ENCODE results near the gene LIMS2.

LIMS2 gene

GRCh38 chr2:127656569-127657231 lies 18.6 kb downstream of the LIMS2 start:
- H3K4me3 ChIP-seq (ENCODE audit: low read length): no peak overlapping the region
- no peak for TF ChIP-seq CTCF (IDR thresholded peaks at IDR 0.05; ENCODE audit: insufficient read depth, low read depth, low read length, missing control alignments)
- no peak for DNase-seq (ENCODE audit: low read depth)

- DNase-seq (ENCODE audit: low read depth): no peak
- no peak overlapping the region for H3K4me3 ChIP-seq (ENCODE audit: low read length)
- TF ChIP-seq CTCF (IDR thresholded peaks at IDR 0.05; ENCODE audit: insufficient read depth, low read depth, low read length, missing control alignments): no peak
Measured at GRCh38 chr2:127655209-127656073, 19.9 kb downstream of the LIMS2 start.

- no peak for TF ChIP-seq CTCF (IDR thresholded peaks at IDR 0.05; ENCODE audit: insufficient read depth, low read depth, low read length, missing control alignments)
- no peak overlapping the region for H3K4me3 ChIP-seq (ENCODE audit: low read length)
- no peak for DNase-seq (ENCODE audit: low read depth)
Measured at GRCh38 chr2:127654838-127655175, 20.5 kb downstream of the LIMS2 start.

DNA sequence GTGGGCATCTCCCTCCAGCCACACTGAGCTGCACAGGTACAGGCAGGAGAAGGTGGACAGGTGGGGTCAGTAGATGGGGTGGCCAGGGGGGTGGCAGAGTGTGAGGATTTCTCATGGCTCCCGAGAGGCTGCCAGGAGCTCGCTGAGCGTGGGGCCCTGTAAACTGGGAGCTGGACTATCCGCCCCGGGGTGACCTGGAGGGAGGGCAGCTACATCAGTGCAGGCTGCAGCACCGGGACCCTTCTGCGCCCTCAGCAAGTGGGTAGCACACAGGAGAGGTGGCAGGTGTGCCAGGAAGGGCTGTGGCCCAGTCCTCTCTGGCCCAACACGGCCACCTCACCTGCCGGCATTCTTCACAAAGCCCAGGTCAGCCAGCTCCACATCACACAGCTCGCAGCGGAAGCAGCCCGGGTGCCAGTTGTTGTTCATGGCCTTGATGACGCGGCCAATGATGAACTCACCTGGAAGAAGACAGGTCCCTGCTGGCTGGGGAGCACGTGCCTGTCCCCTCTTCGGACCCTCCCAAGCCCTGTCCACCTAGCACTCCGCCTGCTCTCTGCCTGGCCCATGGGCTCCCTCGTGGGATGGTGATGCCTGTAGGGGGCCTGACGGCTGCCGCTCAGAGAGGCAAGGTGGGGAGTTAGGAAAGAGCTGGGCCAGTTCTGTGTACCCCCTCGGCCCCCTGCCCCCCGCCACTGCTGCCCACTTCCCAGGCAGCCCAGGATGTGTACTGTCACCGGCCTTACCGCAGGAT lies 21.1 kb downstream of the LIMS2 start:
- TF ChIP-seq CTCF (IDR thresholded peaks at IDR 0.05; ENCODE audit: insufficient read depth, low read depth, low read length, missing control alignments): no peak
- DNase-seq (ENCODE audit: low read depth): no peak
- H3K4me3 ChIP-seq (ENCODE audit: low read length): no peak overlapping the region

DNA sequence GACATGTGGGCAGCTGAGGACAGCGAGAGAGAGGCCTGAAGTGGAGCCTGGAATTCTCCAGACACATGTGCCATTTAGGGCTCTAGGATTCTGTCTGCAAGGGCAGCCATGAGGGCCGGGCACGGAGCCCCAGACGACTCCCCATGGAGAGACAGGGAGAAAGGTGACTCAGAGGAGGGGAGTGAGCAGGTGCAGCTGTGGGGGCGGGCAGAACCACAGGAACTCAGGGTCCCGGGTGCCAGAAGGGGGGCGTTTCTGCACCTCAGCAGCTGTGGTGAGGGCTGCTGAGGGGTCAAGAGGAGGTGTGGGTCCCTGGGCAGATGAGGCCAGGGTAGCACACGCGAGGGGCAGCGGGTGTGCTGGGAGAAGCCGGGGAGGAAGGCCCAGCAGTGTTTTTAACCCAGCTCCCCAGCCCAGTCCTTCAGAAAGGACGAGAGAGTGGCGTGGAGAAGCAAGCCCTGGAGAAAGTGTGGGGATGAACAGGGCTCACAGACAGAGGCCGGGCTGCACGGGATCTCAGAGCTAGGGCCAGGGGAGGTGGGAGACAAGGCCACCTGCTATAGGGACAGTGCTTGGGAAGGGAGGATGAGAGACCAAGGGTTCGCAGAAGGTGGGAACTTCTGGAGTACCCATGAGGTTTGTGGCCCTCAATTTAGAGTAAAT lies 21.8 kb downstream of the LIMS2 start:
- H3K4me3 ChIP-seq (ENCODE audit: low read length): no peak overlapping the region
- no peak for TF ChIP-seq CTCF (IDR thresholded peaks at IDR 0.05; ENCODE audit: insufficient read depth, low read depth, low read length, missing control alignments)
- no peak for DNase-seq (ENCODE audit: low read depth)

DNA sequence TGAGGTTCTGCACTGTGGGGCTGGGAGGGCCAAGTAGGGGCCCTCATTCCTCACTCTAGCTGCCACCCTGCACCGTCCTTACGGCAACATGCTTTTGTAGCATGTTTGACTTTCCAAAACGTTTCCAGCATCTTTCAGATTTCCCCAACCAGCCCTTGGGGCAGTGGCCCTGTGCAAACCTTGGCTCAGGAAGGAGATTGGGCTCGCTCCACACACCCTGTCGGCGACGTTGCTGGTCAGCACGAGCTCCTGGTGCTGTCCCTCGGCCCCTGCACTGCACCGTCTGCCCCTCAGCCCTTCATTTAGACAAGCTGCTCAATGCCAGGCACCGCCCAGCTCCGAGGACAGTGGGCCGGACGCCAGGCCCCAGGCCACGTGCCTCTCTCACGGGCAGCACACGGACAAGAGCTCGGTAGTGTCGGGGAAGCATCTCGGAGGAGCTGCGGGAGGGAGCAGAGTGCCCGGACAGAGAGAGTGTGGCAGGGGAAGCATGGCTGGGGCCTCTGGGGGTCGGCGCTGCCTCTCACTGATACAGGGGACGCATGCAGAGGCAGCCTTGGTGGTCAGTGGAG lies 22.5 kb downstream of the LIMS2 start:
- DNase-seq (ENCODE audit: low read depth): no peak
- H3K4me3 ChIP-seq (ENCODE audit: low read length): no peak overlapping the region
- TF ChIP-seq CTCF (IDR thresholded peaks at IDR 0.05; ENCODE audit: insufficient read depth, low read depth, low read length, missing control alignments): no peak
